SU-DHL-6 (cell line): ENCODE measurements around the gene DCUN1D2.

Source experiments
- CTCF ChIP-seq: fragments of 200-600 bp; sonication (generic); IDR thresholded peaks from one replicate; pipeline ENCODE4 v1.5.1; 2017; ENCODE audit warnings: antibody characterized with exemption, mild to moderate bottlenecking, low read length, moderate library complexity; ENCODE audit not compliant: insufficient read depth, poor library complexity, severe bottlenecking
- EZH2phosphoT487 ChIP-seq: fragments of 200-600 bp; sonication (generic), shearing (Covaris generic); conservative IDR thresholded peaks from 2 replicates; pipeline ENCODE4 v1.6.1; 2018; ENCODE audit warnings: mild to moderate bottlenecking, antibody characterized with exemption, low read length, moderate library complexity, mixed read lengths

DNA sequence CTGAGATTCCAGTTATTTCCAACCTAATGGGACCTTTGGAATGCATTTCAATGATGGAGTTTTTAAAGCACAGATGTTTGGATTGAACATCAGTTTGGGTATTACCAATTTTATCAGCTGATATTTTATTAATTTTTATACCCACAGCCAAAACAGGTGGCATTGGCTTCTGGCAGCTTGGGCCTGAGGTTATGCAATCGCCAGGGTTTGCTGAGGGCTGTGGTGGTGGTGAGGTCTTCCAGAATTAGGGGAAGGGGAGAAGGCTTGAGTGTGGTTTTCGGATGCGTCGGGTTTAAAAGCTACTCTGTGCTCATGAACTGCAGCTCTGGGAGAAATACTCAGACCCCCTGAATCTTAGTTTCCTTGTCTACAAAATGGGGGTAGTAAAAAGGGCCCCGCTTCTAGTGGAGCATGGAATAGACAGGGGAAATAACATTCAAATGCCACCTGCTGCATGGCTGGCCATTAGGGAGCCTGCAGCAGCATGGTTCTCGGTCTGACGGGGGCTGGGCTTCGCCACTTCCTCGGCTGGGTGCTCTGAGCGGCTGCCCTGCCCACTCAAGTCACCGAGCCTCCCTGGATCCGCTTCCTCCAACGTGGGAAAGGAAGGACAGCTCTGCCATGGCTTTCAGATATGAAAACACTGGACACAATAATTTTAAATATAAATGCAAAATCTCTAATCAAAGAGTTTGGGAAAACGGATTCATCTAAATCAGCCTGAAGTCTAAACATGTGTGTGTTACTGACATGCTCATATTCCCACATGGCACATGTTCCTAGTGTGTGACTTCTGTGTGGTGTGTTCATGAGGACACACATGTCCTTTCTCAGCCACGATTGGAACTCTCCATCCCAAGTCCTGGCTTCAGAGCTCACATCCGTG is 72.4 kb downstream of the DCUN1D2 start:
- TF ChIP-seq CTCF: no peak
- TF ChIP-seq EZH2phosphoT487: no peak
